Stimulated activated CD4-positive, alpha-beta T cell treated with anti-CD3 and anti-CD28 coated beads, Interleukin-12 subunit alpha, Interleukin-12 subunit beta, amount 100 ng/mL, for 24 hours (primary cell): Measurements from ENCODE around the gene DDIAS.
"Not testable (repeated sequence)": the region's sequence is repeated elsewhere in the genome, so short reads cannot be mapped to it uniquely, and the experiment has no call there.

Source experiments
- DNase-seq, 2 experiments: peaks; one replicate each; pipeline ENCODE4 v3.0.0-alpha.2; 2020; ENCODE audit warnings: low read depth in 2 of 2

Gene DDIAS

DNA sequence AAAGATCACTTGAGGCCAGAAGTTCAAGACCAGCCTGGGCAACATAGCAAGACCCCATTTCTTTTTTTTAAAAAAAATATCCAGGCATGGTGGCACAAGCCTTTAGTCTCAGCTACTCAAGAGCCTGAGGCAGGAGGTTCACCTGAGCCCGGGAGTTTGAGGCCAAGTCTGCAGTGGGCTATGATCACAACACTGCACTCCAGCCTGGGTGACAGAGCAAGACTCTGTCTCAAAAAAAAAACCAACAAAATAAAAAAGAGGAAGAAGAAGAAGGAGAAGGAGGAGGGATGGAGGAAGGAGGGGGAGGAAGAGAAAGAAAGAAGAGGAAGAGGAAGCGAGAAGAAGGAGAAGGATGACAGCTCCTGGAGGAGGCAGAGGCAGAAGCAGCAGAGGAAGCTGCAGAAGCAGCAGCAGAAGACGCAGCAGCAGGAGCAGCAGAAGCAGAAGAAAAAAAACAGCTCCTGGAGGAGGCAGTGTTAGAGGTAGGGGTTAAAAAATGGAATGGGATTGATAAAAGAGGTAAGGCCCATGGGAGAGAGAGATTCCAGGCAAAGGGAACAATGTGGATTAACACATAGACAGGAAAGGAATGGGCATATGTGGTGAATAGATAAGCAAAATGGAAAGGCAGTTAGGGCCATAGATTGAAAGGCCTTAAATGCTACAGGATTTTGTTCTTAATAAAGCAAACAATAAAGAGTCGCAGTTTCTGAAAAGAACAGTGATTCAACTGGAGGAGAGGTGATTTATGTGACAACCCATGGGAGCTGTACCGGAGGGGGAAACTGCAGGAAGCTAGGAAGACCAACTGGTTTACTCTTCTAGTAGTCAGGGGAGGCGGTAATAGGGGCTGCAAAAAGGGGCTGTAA lies 12.2 kb upstream of the DDIAS start:
- no peak for DNase-seq

DNA sequence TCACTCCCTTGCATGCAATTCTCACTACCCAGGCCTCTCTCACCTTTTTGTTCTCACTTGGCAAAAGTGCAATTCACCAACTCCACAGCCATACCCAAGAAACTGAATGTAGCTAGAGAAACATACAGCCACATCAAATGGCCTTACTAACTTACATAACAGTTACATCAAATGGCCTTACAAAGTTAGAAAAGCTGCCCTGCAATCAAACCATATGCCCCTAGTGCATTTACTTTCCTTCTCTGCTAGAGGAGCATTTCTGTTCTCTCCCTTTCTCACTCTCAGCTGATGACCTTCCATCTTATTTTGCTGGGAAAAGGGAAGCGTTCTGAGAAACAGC lies 11.6 kb upstream of the DDIAS start:
- DNase-seq = no peak

DNA sequence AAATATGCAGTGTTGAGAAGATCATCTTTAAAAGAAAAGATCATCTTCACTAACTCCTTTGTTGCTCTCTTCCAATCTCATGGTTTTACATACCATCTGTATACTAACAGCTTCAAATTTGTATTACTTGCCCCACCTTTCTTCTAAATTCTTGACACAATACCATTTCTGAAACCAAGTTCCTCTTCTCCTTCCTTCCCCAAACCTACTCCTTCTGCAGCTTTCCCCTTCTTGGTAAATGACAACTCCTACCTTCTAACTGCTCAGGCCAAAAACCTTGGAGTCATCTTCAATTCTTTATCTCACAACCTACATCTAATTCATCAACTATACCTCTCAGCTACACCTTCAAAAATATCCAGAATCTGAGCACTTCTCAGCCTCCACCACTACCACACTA lies 10.6 kb upstream of the DDIAS start:
- no peak for DNase-seq

DNA sequence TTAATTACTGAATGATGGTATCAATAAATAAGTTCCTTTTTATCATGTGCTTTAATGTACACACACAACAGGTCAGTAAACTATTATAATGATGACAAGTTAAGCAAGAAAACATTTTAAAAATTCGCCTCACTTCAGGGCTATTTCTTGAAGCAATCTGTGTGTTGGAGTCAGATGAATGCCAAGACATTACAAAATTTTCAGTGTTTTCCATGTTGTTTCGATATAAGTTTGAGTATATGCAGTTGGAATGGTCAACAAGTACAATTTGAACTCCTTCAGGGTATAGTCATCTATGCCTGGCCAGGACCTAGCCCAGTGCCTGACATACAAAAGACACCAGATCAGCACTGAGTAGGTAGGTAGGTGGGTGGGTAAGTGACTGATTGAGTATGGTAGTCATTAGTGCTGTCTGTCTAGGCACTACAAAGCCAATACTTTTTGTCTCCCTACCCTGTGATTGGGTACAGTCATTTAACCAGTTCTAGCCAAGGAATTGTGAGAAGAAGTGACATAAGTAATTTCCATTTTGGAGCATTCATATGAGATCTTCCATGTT lies 8.8 kb upstream of the DDIAS start:
- no peak for DNase-seq

DNA sequence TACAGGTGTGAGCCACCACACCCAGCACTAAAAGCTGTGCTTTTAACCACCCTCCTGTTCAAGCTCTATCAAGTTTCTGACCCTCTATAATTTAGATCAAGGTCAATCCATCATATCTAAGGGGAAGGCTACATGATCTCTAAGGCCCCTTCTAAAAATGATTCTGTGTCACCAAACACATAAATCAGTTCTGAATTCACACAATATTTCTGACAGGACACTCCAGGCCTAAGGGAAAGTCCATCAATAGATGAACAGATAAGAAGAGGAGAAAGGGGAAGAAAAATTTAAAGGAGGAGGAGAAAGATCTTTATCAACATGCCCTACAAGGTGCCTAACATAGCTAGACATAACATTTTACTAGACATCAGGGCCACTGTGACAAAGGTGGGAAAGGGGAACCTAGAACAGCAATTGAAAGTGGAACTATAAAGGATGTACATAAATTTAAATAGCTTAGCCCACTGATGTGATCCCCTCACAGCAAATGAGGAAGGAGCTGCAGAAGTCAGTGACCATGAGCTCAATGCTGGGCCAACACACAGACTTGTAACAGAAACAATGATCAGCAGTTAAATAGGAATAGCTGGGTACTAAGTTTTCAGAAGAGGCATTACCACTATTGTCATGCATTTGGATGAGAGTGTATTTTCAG lies 6.0 kb upstream of the DDIAS start:
- DNase-seq = no peak

DNA sequence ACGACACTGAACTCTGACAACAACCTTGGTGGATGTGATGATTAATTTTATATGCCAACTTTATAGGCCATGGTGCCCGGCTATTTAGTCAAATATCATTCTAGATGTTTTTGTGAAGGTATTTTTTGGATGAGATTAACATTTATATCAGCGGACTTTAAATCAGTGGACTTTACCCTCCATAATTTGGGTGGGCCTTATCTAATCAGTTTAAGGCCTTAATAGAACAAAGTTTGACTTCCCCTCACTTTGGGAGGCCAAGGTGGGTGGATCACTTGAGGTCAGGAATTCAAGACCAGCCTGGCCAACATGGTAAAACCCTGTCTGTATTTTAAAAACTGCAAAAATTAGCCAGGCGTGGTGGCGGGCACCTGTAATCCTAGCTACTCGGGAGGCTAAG lies 5.4 kb upstream of the DDIAS start:
- DNase-seq = no peak

DNA sequence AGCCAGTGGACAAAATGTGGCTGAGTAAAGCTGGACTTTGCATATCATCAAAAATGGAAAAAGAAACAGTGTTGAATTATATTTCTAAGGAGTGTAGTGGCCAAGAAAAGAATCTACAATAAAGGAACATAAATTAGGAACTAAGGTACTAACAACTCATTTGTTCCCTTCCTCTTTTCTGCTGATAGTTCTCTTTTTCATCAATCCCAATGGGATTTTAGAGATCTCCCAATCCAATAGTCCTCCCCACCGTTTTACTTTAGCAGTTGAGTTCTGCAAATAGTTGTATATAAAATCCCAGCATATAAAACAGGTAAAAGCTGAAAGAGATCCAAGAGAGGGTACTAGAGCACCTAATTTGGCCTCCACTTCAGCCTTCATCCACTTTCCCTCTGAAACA lies 3.3 kb upstream of the DDIAS start:
- no peak for DNase-seq

DNA sequence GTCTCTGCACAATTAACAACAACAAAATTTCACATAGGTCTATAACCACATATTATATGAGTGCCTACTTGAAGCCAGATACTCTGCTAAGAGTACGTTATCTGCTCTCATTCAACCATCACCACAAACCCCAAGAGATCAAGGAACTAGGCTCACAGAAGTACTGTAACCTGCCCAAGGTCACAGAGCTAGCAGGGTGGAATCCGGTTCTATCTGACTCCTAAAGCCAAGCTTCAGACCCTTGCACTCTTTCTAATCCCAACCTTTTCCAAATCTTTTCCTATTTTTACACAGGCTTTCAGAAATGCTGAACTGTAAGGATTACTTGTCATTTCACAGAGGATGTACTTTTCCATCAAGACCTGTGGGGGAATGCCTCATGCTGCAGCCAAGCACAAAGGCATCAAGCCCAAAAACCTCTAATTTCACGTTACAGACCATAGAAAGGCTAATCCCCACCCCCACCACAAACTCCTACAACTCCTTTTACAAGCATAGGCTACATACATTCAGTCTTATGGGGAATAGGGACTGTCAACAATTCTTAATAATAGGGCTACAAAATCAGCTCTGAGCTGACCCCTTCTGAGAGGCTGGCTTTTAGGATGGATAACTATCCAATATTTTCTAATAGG lies 2.2 kb upstream of the DDIAS start:
- DNase-seq = no peak

DNA sequence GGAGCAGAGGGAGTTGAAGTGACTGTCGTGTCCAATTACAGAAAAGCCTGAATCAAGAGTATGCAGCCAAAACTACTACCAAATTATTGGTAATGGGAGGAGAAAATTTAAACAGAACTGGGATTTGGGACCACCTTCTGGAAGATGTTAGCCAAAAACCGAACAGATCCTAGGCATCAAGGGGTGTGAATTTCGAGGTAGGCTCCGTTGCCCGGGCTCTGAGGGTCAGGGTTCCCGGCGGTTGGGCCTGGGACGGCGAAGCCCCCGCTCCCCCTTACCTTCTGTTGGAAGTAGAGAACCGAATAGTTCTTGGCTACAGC lies 1.6 kb upstream of the DDIAS start:
- DNase-seq = no peak

DNA sequence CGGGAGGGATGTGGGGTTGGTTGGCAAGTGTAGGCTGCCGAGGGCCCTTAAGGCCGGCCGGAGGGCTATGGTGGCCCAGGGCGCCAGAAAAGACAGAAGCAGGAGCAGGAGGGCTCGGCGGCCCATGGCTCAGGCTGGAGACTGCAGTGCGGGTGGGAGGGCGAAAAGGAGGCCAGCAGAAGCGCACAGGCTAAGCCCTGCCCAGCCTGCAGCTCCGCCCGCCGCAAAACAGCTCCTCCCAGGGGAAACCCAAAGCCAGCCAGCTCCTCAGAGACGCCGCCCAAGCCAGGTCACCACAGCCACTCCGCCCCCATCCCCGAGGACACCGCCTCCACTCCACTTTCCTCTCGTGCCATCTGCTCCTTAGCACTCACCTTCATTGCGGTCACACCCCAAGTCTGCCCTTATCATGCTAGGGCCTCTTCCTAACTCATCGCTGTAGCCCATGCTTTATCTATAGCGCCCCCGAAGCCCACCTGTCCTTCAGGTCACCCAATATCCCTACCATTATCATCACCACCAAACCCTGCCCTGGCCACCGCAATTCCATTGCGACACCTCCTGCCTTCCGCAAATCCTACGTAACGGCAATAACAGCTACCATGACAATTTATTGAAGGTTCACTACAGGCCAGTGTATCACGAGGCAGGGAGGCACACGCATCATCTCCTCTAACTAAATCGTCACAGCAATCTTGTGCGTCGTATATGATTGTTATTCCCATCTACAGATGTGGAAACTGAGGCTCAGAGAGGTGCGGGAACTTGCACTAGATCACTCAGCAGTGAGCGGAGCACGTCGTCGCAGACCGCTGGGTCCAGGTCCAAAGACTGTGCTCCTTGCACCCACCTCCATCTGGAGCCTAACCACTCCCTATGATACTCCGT lies 1.0 kb upstream of the DDIAS start, which contains the start of gene PRCP:
TSS of gene PRCP (minus strand) at position 154 of the 888 bp plus-strand sequence. CDS start at position 126, 28 bp downstream.
- DNase-seq = peak; percentile 87 to 94

DNA sequence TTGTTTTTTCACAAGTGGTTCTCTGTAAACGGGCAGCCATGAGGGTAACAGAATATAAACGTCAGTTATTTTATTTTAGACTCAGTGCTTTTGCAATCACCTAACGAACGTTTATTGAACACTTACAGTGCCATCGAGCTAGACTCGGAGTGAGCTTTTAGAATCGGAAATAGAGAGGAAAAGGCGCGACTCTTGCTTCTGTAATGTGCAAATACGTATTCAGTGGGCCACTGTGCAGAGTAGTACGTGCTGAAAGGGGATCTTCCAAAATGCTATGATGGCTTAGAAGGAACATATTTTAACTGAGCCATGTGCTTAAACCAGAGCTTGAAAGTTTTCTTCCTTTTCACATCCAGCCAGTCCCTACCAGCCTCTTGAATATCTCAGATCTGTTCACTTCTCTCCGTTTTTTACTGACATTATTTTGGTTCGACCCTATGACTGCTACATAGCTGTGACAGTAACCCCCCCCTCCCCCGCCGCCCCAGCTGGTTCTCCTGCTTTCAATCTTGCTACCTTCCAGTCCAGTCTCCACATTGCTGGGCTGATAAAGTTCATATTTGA lies 468 bp downstream of the DDIAS start:
- no peak for DNase-seq

DNA sequence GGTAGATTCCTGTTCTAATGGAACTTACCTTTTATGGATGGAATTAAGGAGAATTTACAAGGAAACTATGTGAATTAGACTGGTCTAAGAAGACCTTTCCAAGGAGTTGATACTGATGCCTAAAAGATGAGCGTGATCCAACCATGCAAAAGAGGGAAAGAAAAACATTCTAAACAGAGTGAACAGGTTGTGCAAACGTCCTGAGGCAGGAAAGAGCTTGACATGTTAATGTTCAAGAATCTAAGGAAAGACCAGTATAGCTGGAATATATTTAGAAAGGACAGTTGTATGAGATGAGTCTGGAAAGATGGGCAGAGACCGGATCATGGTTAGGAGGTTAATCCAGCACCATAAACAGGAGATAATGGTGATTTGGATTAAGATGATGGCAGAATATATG lies 1.3 kb downstream of the DDIAS start:
- no peak for DNase-seq

DNA sequence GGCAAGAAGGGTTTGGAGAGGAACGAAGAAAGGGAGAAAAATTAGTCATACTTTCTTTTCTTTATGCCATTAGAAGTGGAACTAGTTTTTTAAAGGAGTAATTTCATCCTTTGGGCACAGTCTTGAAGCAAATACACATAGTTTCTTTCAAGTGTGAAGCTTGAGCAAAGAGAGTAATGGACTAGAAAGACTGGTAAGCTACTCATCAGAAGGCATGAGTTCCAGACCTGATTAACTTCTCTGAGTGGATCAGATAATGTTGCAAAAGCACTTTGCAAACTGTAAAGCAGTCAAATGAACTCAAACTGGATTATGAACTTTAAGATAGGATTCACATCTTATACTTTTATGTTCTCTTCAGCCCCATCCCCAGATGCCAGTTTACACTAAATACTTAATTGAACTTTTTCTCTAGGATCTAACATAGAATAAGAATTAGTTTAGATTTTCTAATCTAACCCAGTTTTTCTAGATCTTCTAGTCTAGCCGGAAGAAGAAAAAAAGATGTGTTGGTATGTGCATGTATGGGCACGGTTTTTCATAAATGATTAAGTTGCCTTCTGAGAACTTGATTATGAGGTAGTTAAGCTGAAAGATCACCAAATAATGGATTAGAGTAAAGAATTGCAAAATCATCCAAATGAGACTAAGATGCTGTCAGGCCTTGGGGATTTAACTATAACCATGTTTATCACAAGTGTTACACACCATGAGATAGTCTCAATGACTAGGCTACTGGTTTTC lies 2.5 kb downstream of the DDIAS start:
- DNase-seq = no peak

DNA sequence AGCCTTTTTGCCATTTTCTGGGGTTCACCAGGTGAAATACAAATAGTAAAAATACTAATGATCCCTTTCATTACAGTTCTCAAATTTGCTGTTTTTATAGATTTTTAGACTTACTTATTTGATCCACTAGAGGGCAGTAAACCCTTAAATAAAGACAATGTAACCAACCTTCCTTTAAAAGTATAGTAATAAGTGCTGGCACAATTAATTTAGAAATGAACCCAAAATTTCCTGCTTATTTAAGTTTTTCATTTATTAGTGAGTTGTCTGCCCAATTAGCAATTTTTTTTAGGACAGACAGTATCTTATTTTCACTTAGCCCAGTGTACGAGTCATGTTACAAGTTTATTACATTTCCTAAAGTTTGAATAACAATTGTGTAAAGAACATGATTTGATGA lies 4.7 kb downstream of the DDIAS start:
- DNase-seq = no peak

DNA sequence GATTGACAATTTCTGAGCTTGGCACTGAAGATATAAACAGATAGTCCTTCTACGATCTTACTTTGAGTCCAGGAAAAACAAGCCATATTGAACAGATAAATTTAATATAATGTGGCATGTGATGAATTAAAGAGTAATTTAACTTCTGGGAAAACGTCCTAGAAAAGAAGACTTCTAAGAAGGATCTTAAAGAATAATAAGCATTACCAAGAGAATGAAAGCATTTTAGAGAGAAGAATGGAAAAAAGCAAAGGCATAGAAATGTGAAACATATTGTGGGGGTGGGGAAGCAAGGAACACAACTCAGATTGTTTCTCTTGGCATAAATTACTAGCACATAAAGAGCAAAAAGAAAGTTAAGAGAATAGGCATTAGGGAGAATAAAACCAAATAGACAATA lies 5.4 kb downstream of the DDIAS start:
- no peak for DNase-seq

DNA sequence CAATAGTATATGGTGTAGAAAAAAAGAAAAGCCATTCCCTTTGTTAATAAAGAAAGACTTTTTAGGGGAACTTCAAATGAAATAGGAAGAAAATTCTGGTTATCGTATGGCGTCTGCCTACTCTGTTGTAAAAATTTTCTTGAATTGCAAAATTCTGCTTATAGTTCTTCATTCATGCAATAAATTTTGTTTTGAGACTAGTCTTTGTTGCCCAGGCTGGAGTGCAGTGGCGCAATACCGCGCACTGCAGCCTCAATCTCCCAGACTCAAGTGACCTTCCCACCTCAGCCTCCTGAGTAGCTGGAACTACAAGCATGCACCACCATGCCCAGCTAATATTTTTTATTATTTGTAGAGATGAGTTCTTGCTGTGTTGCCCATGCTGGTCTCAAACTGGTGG lies 5.8 kb downstream of the DDIAS start:
- DNase-seq = no peak

DNA sequence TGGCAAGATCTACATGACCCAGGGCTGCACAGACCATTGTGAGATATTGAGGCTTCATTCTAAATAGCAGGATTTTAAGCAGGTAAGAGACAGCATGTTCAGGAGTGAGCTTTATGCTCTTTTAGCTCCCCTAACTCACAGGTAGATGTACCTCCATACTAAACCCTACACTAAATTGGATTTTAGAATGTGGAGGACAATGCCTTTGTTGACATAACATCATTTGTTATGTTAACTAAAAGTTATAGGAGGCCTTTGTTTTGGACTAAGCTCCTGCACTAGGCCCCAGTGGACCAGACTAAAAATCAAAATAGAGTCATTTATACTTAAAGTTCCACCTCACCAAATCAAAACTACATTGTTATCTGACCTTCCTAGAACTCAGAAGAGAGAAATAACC lies 6.8 kb downstream of the DDIAS start:
- DNase-seq = no peak

DNA sequence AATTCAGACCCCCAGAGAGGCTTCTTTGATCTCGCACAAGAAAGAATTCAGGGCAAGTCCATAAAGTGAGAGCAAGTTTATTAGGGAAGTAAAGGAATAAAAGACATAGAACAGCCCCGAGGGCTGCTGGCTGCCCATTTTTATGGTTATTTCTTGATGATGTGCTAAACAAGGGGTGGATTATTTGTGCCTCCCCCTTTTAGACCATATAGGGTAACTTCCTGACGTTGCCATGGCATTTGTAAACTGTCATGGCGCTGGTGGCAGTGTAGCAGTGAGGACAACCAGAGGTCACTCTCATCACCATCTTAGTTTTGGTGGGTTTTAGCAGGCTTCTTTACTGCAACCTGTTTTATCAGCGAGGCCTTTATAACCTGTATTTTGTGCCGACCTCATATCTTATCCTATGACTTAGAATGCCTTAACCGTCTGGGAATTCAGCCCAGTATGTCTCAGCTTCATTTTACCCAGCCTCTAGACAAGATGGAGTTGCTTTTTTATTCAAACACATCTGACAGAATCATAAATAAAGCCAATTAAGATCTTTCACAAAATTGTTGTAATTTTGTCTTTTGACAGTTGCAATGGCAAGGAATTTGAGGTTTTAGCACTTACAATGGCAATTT lies 7.6 kb downstream of the DDIAS start:
- no peak for DNase-seq

DNA sequence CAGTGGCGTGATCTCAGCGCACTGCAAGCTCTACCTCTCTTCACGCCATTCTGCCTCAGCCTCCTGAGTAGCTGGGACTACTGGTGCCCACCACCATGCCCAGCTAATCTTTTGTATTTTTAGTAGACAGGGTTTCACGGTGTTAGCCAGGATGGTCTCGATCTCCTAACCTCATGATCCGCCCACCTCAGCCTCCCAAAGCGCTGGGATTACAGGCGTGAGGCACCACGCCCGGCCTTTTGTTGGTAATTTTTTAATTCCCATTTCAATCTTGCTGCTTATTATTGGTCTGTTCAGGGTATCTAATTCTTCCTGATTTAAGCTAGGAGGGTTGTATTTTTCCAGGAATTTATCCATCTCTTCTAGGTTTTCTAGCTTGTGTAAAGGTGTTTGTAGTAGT lies 18.2 kb downstream of the DDIAS start:
- DNase-seq = not testable (repeated sequence)

DNA sequence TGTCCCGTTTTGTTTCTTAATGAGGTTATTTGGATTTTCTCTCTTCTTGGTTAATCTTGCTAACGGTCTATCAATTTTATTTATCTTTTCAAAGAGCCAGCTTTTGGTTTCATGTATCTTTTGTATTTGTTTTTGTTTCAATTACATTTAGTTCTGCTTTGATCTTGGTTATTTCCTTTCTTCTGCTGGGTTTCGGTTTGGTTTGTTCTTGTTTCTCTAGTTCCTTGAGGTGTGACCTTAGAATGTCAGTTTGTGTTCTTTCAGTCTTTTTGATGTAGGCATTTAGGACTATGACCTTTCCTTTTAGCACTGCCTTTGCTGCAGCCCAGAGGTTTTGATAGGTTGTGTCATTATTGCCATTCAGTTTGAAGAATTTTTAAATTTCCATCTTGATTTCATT lies 18.7 kb downstream of the DDIAS start:
- not testable (repeated sequence) for DNase-seq
